ENCODE data around the gene APOBEC3F.
"Not testable (repeated sequence)": the region's sequence is repeated elsewhere in the genome, so short reads cannot be mapped to it uniquely, and the experiment has no call there.

DNA sequence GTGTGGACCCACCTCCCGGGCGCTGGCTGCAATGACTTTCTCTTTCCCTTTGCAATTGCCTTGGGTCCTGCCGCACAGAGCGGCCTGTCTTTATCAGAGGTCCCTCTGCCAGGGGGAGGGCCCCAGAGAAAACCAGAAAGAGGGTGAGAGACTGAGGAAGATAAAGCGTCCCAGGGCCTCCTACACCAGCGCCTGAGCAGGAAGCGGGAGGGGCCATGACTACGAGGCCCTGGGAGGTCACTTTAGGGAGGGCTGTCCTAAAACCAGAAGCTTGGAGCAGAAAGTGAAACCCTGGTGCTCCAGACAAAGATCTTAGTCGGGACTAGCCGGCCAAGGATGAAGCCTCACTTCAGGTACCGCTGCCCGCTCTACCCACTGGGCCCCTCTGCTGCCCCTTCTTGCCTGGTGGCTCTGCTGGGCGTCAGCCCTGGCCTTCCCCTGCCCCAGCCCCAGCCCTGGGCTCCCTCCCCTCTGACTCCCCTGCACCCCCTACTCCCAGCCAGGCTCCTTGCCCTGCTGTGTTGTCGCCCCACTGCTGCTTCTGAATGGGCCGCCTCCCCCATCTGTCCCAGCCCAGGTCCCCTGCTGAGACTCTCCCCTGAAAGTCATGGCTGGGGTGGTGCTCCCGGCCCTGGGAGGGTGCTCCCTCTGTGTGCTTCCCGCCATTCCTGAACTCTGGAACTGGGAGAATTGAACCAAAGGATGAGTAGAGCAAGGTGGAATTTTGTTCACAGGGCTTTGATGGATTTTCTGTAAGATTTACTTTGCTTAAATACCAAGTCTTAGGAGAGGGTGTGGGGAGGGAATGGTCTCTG is 36.6 kb downstream of the APOBEC3F start, which contains the start of gene APOBEC3G:
- TF ChIP-seq, protein P1, sequence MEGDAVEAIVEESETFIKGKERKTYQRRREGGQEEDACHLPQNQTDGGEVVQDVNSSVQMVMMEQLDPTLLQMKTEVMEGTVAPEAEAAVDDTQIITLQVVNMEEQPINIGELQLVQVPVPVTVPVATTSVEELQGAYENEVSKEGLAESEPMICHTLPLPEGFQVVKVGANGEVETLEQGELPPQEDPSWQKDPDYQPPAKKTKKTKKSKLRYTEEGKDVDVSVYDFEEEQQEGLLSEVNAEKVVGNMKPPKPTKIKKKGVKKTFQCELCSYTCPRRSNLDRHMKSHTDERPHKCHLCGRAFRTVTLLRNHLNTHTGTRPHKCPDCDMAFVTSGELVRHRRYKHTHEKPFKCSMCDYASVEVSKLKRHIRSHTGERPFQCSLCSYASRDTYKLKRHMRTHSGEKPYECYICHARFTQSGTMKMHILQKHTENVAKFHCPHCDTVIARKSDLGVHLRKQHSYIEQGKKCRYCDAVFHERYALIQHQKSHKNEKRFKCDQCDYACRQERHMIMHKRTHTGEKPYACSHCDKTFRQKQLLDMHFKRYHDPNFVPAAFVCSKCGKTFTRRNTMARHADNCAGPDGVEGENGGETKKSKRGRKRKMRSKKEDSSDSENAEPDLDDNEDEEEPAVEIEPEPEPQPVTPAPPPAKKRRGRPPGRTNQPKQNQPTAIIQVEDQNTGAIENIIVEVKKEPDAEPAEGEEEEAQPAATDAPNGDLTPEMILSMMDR (IDR thresholded peaks at IDR 0.05) = not testable (repeated sequence)
- TF ChIP-seq POLR2A (IDR thresholded peaks at IDR 0.05) = peak; percentile 36 to 50

Data from adrenal gland (tissue), 5 donors.